Liver (tissue), 9 donors: Measurements from ENCODE around the gene PLEK2. TPM values are rescaled to one million over a fixed set of nuclear protein-coding genes. Genes with fewer than 3 reads are reported as not detected.

Source experiments
- DNase-seq: peaks from one replicate; pipeline ENCODE4 v3.0.0-alpha.2; 2017; ENCODE audit warnings: low spot score
- H3K27ac ChIP-seq, 2 donors: one replicate each; pipeline ENCODE4 v1.7.0; 2013; ENCODE audit warnings: inconsistent platforms in 2 of 2, low read length in 2 of 2, control low read depth in 1 of 2, low read depth in 1 of 2, mild to moderate bottlenecking in 1 of 2
- H3K27me3 ChIP-seq, 4 donors: one replicate each; pipeline versions ENCODE4 v1.6.1 to v1.7.0; 2013; ENCODE audit warnings: low read length in 3 of 4, inconsistent platforms in 1 of 4, mild to moderate bottlenecking in 1 of 4, moderate library complexity in 1 of 4; ENCODE audit not compliant: control insufficient read depth in 4 of 4, insufficient read depth in 4 of 4
- H3K36me3 ChIP-seq, 4 donors: one replicate each; pipeline versions ENCODE4 v1.6.1 to v1.7.0; 2013; ENCODE audit warnings: low read length in 3 of 4, mild to moderate bottlenecking in 3 of 4, low read depth in 1 of 4, moderate library complexity in 1 of 4; ENCODE audit not compliant: control insufficient read depth in 4 of 4, insufficient read depth in 3 of 4
- H3K4me1 ChIP-seq, 4 donors: one replicate each; pipeline versions ENCODE4 v1.6.1 to v1.7.0; 2013; ENCODE audit warnings: low read length in 3 of 4, mild to moderate bottlenecking in 3 of 4, moderate library complexity in 1 of 4; ENCODE audit not compliant: control insufficient read depth in 4 of 4, insufficient read depth in 4 of 4
- H3K4me3 ChIP-seq, 3 donors: one replicate each; pipeline versions ENCODE4 v1.6.1 to v1.7.0; 2013; ENCODE audit warnings: low read length in 3 of 3, control low read depth in 1 of 3, low read depth in 1 of 3, mild to moderate bottlenecking in 1 of 3
- H3K9ac ChIP-seq, 2 donors: one replicate each; pipeline ENCODE4 v1.7.0; 2013; ENCODE audit warnings: low read length in 2 of 2, mild to moderate bottlenecking in 2 of 2, moderate library complexity in 2 of 2, control low read depth in 1 of 2, low read depth in 1 of 2
- H3K9me3 ChIP-seq, 4 donors: one replicate each; pipeline versions ENCODE4 v1.6.1 to v1.7.0; 2013; ENCODE audit warnings: low read length in 3 of 4; ENCODE audit not compliant: control insufficient read depth in 4 of 4
- EGR1 ChIP-seq, 2 donors: IDR thresholded peaks; 2 replicates each; pipeline ENCODE4 v1.6.1; 2016 to 2018; ENCODE audit warnings: antibody characterized with exemption in 2 of 2, low read depth in 2 of 2
- FOXA1 ChIP-seq: IDR thresholded peaks from 2 replicates; pipeline ENCODE4 v1.6.1; 2016; ENCODE audit warnings: antibody characterized with exemption
- FOXA2 ChIP-seq: IDR thresholded peaks from 2 replicates; pipeline ENCODE4 v1.6.1; 2016; ENCODE audit warnings: antibody characterized with exemption
- GABPA ChIP-seq, 2 donors: IDR thresholded peaks in 1 of 2; conservative IDR thresholded peaks in 1 of 2; 2 replicates each; pipeline ENCODE4 v1.6.1; 2016; ENCODE audit warnings: antibody characterized with exemption in 2 of 2, mild to moderate bottlenecking in 1 of 2, moderate library complexity in 1 of 2
- HNF4A ChIP-seq, 2 donors: conservative IDR thresholded peaks; 2 replicates each; pipeline ENCODE4 v1.6.1; 2016; ENCODE audit warnings: antibody characterized with exemption in 2 of 2, mild to moderate bottlenecking in 2 of 2
- HNF4G ChIP-seq: IDR thresholded peaks from 2 replicates; pipeline ENCODE4 v1.6.1; 2016; ENCODE audit warnings: antibody characterized with exemption
- JUND ChIP-seq, 2 donors: IDR thresholded peaks; 2 replicates each; pipeline ENCODE4 v1.6.1; 2016; ENCODE audit warnings: antibody characterized with exemption in 2 of 2
- NR2F2 ChIP-seq: IDR thresholded peaks from 2 replicates; pipeline ENCODE4 v1.6.1; 2016; ENCODE audit warnings: antibody characterized with exemption
- RAD21 ChIP-seq, 2 donors: IDR thresholded peaks; 2 replicates each; pipeline ENCODE4 v1.6.1; 2016; ENCODE audit warnings: antibody characterized with exemption in 2 of 2, mild to moderate bottlenecking in 2 of 2
- RXRA ChIP-seq, 2 donors: IDR thresholded peaks; 2 replicates each; pipeline ENCODE4 v1.6.1; 2017 to 2018; ENCODE audit warnings: antibody characterized with exemption in 2 of 2, mild to moderate bottlenecking in 1 of 2
- SP1 ChIP-seq: IDR thresholded peaks from 2 replicates; pipeline ENCODE4 v1.6.1; 2018; ENCODE audit warnings: antibody characterized with exemption, mild to moderate bottlenecking
- TAF1 ChIP-seq: conservative IDR thresholded peaks from 2 replicates; pipeline ENCODE4 v1.6.1; 2016; ENCODE audit warnings: antibody characterized with exemption, mild to moderate bottlenecking
- YY1 ChIP-seq: IDR thresholded peaks from 2 replicates; pipeline ENCODE4 v1.6.1; 2016; ENCODE audit warnings: antibody characterized with exemption, mild to moderate bottlenecking
- WGBS: extraction: QIAGEN DNeasy Blood & Tissue Kit; methylation state at CpG from one replicate; pipeline ENCODE4 v1.1.7; 2013; 5-methylcytosine and 5-hydroxymethylcytosine counted together
- polyA plus RNA-seq, 2 donors: library from polyadenylated mRNA; stranded (reverse) in 1 of 2; unstranded in 1 of 2; fragments of 200-250 nt in 1 of 2; fragments of >200 nt in 1 of 2; fragmentation: Nextera tagmentation in 1 of 2; extraction: Ambion mirVana in 1 of 2; gene quantifications; one replicate each; pipeline versions ENCODE4 v1.2.1 to v1.2.3, GENCODE V29; 2013 to 2015
- total RNA-seq, 2 donors: library from RNA; depleted of rRNA; stranded (reverse); fragments of >200 nt; gene quantifications; one replicate each; pipeline ENCODE4 v1.2.3, GENCODE V29; 2014
- TF ChIP-seq, protein P1 (sequence below): IDR thresholded peaks from 2 replicates; pipeline ENCODE4 v1.6.1; 2016; ENCODE audit warnings: antibody characterized with exemption
- TF ChIP-seq, protein P2 (sequence below): IDR thresholded peaks from 2 replicates; pipeline ENCODE4 v1.6.1; 2016; ENCODE audit warnings: antibody characterized with exemption
- TF ChIP-seq, protein P3 (sequence below): fragments of 150-350 bp; IDR thresholded peaks from 2 replicates; pipeline ENCODE4 v1.5.1; 2017; ENCODE audit warnings: improper control_type of control experiment, low read depth, low read length; ENCODE audit not compliant: missing input control
- TF ChIP-seq, protein P4 (sequence below): IDR thresholded peaks from 2 replicates; pipeline ENCODE4 v1.6.1; 2016; ENCODE audit warnings: antibody characterized with exemption, mild to moderate bottlenecking
- TF ChIP-seq, protein P5 (sequence below): IDR thresholded peaks from 2 replicates; pipeline ENCODE4 v1.6.1; 2016; ENCODE audit warnings: antibody characterized with exemption
- donor health status: healthy.
- donor health status: healthy.
- donor health status: healthy.
- donor health status: healthy.
- donor health status: healthy.

The PLEK2 gene
- total and polyA plus RNA-seq, 4 donors = 6.1 to 17.4 (median 11.2) TPM

DNA sequence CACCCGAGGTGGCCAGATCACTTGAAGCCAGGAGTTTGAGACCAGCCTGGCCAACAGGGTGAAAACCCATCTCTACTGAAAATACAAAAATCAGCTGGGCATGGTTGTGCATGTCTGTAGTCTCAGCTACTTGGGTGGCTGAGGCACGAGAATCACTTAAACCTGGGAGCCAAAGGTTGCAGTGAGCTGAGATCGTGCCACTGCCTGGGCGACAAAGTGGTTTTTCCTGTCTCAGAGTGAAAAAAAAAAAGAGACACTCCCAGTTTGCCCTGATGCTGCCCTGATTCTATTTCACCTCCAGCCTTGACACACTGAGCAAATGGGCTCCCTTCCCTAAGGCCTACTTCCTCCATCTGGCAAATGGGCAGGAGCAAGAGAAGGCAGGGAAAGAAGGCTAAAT, 28.5 kb upstream of the PLEK2 start:
- Histone ChIP-seq H3K27ac (no peak overlapping the region), H3K27me3 (no peaks in the 10 kb centered on the region), H3K4me1 (no peaks in the 10 kb centered on the region), H3K4me3 (no peak overlapping the region), H3K36me3 (no peaks in the 10 kb centered on the region), H3K9ac (no peak overlapping the region), H3K9me3 (no peaks in the 10 kb centered on the region)
- no peak for DNase-seq
- TF ChIP-seq YY1 = no peak
- TF ChIP-seq SP1 = no peak
- TF ChIP-seq, protein P1, sequence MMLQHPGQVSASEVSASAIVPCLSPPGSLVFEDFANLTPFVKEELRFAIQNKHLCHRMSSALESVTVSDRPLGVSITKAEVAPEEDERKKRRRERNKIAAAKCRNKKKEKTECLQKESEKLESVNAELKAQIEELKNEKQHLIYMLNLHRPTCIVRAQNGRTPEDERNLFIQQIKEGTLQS = no peak
- TF ChIP-seq EGR1 (IDR thresholded peaks at IDR 0.05; ENCODE audit: low read depth in 2 of 2) = no peak
- TF ChIP-seq, protein P2, sequence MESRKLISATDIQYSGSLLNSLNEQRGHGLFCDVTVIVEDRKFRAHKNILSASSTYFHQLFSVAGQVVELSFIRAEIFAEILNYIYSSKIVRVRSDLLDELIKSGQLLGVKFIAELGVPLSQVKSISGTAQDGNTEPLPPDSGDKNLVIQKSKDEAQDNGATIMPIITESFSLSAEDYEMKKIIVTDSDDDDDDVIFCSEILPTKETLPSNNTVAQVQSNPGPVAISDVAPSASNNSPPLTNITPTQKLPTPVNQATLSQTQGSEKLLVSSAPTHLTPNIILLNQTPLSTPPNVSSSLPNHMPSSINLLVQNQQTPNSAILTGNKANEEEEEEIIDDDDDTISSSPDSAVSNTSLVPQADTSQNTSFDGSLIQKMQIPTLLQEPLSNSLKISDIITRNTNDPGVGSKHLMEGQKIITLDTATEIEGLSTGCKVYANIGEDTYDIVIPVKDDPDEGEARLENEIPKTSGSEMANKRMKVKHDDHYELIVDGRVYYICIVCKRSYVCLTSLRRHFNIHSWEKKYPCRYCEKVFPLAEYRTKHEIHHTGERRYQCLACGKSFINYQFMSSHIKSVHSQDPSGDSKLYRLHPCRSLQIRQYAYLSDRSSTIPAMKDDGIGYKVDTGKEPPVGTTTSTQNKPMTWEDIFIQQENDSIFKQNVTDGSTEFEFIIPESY = no peak
- no peak for TF ChIP-seq RXRA (IDR thresholded peaks at IDR 0.05)
- no peak for TF ChIP-seq GABPA (IDR thresholded peaks at IDR 0.05 in 1 of 2, conservative IDR thresholded peaks at IDR 0.05 in 1 of 2)
- TF ChIP-seq, protein P3, sequence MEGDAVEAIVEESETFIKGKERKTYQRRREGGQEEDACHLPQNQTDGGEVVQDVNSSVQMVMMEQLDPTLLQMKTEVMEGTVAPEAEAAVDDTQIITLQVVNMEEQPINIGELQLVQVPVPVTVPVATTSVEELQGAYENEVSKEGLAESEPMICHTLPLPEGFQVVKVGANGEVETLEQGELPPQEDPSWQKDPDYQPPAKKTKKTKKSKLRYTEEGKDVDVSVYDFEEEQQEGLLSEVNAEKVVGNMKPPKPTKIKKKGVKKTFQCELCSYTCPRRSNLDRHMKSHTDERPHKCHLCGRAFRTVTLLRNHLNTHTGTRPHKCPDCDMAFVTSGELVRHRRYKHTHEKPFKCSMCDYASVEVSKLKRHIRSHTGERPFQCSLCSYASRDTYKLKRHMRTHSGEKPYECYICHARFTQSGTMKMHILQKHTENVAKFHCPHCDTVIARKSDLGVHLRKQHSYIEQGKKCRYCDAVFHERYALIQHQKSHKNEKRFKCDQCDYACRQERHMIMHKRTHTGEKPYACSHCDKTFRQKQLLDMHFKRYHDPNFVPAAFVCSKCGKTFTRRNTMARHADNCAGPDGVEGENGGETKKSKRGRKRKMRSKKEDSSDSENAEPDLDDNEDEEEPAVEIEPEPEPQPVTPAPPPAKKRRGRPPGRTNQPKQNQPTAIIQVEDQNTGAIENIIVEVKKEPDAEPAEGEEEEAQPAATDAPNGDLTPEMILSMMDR = no peak
- no peak for TF ChIP-seq HNF4A (conservative IDR thresholded peaks at IDR 0.05)
- TF ChIP-seq NR2F2 = no peak
- no peak for TF ChIP-seq FOXA2
- no peak for TF ChIP-seq RAD21 (IDR thresholded peaks at IDR 0.05)
- TF ChIP-seq FOXA1 = no peak
- no peak for TF ChIP-seq JUND (IDR thresholded peaks at IDR 0.05)
- no peak for TF ChIP-seq HNF4G
- TF ChIP-seq, protein P4, sequence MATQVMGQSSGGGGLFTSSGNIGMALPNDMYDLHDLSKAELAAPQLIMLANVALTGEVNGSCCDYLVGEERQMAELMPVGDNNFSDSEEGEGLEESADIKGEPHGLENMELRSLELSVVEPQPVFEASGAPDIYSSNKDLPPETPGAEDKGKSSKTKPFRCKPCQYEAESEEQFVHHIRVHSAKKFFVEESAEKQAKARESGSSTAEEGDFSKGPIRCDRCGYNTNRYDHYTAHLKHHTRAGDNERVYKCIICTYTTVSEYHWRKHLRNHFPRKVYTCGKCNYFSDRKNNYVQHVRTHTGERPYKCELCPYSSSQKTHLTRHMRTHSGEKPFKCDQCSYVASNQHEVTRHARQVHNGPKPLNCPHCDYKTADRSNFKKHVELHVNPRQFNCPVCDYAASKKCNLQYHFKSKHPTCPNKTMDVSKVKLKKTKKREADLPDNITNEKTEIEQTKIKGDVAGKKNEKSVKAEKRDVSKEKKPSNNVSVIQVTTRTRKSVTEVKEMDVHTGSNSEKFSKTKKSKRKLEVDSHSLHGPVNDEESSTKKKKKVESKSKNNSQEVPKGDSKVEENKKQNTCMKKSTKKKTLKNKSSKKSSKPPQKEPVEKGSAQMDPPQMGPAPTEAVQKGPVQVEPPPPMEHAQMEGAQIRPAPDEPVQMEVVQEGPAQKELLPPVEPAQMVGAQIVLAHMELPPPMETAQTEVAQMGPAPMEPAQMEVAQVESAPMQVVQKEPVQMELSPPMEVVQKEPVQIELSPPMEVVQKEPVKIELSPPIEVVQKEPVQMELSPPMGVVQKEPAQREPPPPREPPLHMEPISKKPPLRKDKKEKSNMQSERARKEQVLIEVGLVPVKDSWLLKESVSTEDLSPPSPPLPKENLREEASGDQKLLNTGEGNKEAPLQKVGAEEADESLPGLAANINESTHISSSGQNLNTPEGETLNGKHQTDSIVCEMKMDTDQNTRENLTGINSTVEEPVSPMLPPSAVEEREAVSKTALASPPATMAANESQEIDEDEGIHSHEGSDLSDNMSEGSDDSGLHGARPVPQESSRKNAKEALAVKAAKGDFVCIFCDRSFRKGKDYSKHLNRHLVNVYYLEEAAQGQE = no peak
- TF ChIP-seq, protein P5, sequence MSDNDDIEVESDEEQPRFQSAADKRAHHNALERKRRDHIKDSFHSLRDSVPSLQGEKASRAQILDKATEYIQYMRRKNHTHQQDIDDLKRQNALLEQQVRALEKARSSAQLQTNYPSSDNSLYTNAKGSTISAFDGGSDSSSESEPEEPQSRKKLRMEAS = no peak
- 84% methylated on average over 4 of the region's 4 CpGs for WGBS

DNA sequence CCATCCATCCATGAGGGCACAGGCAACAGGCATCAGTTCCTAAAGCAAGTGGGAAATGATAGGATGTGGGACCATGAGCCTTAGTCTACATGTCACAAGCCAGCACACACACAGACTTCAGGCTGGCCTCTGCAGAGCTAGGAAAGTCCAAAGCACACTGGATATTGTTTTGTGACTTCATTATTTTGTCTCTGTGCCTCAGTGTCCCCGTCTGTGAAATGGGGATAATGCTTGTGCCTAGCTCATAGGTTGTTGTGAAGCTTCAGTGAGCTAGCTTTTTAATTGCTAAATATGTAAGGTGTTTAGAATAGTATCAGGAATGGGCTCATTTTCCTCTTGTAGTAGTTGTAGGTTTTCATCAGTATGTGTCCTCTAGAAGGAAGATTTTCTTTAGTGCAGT, 27.0 kb upstream of the PLEK2 start:
- Histone ChIP-seq H3K9ac (no peak overlapping the region), H3K4me3 (no peak overlapping the region), H3K9me3 (no peaks in the 10 kb centered on the region), H3K4me1 (no peaks in the 10 kb centered on the region), H3K36me3 (no peaks in the 10 kb centered on the region), H3K27me3 (no peaks in the 10 kb centered on the region), H3K27ac (no peak overlapping the region)
- 72% methylated on average over 1 of the region's 1 CpG for WGBS
- DNase-seq = no peak
- no peak for TF ChIP-seq RXRA (IDR thresholded peaks at IDR 0.05)
- TF ChIP-seq, protein P3 = no peak
- no peak for TF ChIP-seq TAF1
- TF ChIP-seq, protein P2 = no peak
- TF ChIP-seq EGR1 (IDR thresholded peaks at IDR 0.05; ENCODE audit: low read depth in 2 of 2) = no peak
- TF ChIP-seq HNF4A (conservative IDR thresholded peaks at IDR 0.05) = no peak
- TF ChIP-seq HNF4G = no peak
- TF ChIP-seq YY1 = no peak
